Testis (tissue), 2 donors: ENCODE data around the gene ZMYM2.

Experiments
- CTCF ChIP-seq, 3 experiments: fragments of 450-650 bp in 2 of 3; fragments of 200-600 bp in 1 of 3; sonication (generic) in 1 of 3; IDR thresholded peaks; one replicate each; pipeline ENCODE4 v1.5.1; 2016 to 2019; ENCODE audit warnings: antibody characterized with exemption in 3 of 3, mild to moderate bottlenecking in 2 of 3, moderate library complexity in 1 of 3
- POLR2A ChIP-seq: fragments of 450-650 bp; IDR thresholded peaks from one replicate; pipeline ENCODE4 v1.6.1; 2017; ENCODE audit warnings: antibody characterized with exemption, mild to moderate bottlenecking, moderate library complexity

DNA sequence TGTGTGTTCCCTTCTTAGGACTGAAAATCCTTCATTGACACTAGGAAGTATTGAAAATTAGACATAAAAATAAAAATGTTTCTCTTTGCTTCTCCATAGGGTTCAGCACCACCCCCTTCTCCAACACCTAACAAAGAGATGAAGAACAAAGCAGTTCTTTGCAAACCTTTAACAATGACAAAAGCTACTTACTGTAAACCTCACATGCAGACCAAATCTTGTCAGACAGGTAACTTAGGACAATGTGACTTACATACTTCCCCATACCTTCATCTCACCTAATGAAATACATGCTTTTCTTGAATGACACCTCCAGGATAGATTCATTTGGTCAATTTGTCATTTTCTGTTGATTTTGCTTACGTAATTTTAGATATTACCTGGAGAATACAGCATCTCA is 99.9 kb downstream of the ZMYM2 start:
- TF ChIP-seq CTCF (IDR thresholded peaks at IDR 0.05): no peak
- TF ChIP-seq POLR2A: no peak
